ENCODE measurements around the gene NUDCD3.

Gene NUDCD3

DNA sequence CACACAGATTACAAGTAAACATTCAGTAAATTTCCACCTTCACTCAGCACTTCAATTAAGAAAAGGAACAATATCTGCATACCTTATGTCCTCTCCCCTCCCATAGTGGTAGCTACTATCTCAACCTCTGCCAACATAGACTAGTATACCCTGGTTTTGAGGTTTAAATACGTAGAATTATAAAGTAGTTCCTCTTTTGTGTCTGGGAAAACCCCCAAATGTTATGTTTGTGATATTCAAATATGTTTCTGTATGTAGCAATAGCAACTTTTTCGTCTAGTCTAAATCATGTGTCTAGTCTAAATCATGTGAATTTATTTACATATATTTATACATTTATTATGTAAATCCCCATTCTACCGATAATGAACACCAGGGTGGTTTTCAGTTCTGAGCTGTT, 151.9 kb downstream of the NUDCD3 start:
- H3K4me3 Mint-ChIP-seq = no peak overlapping the region
- no peaks in the 10 kb centered on the region for H3K36me3 Mint-ChIP-seq (ENCODE audit: low read depth)
- peaks cover 10% of the 10 kb centered on the region for H3K27me3 Mint-ChIP-seq
- peaks cover 18% of the 10 kb centered on the region for H3K9me3 Mint-ChIP-seq
- peaks cover 3% of the 10 kb centered on the region for H3K4me1 Mint-ChIP-seq (ENCODE audit: low read depth)
- peak overlapping the region; percentile 6 for H3K27ac Mint-ChIP-seq

DNA sequence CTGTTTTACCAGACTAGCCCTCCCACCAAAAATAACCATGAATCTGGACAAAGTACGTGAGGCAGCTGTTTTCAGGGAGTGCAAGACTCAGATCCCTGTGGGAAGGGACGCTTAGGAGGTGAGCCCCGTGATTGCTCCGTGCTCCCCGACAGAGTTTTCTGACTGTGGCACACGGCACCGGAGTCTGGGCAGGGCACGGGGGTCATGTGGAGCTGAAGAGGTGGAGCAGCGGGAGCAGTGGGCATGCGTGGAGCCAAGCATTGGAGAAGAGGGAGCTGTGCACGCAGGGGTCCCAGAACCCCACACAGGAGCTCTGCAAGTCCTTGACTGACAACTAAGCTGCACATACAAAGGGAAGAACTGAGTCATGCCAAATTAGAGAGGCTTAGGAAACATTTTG, 154.0 kb downstream of the NUDCD3 start:
- Mint-ChIP-seq H3K4me3 (no peak overlapping the region), H3K9me3 (peaks cover 18% of the 10 kb centered on the region), H3K27ac (no peak overlapping the region), H3K4me1 (ENCODE audit: low read depth) (peaks cover 3% of the 10 kb centered on the region), H3K27me3 (peaks cover 10% of the 10 kb centered on the region), H3K36me3 (ENCODE audit: low read depth) (no peaks in the 10 kb centered on the region)

DNA sequence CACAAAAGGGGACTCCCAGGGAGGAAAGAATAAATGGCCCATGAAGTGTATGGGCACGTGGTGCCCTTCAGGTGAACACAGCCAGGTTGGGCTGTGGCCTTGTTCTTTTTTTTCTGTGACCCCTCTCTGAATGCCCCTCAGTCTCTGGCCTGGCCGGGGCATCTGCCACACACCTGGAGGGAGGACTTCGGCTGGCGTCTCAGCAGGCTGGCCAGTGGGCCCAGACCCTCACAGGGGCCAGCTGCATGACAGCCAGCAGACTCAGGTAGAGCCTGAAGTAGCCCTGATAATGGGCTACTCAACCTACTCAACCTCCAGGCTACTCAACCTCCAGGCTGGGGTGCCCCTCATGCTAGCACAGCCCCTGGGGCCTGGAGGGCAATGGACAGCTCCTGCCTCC, 155.3 kb downstream of the NUDCD3 start:
- peaks cover 7% of the 10 kb centered on the region for H3K27me3 Mint-ChIP-seq
- peaks cover 18% of the 10 kb centered on the region for H3K9me3 Mint-ChIP-seq
- H3K4me1 Mint-ChIP-seq (ENCODE audit: low read depth) = peaks cover 3% of the 10 kb centered on the region
- H3K4me3 Mint-ChIP-seq = no peak overlapping the region
- no peaks in the 10 kb centered on the region for H3K36me3 Mint-ChIP-seq (ENCODE audit: low read depth)
- no peak overlapping the region for H3K27ac Mint-ChIP-seq

DNA sequence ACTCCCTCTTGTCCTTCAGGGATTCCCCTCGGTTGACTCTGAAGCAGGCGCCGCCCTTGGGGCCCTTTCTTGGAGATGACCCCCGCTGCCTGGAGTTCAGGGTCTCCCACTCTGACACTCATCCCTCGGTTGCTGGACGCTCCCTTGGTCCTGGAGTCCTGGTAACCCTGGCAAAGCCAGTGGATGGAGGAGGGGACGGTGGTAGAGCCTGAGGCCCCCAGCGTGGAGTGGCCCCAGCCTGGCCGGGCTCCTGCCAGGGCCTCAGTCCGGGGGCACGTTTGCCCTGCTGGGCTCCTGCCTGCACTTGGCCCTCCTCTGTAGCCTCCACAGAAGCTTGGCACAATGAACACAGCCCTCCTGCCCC, 155.7 kb downstream of the NUDCD3 start:
- Mint-ChIP-seq H3K27me3 (peaks cover 7% of the 10 kb centered on the region), H3K4me1 (ENCODE audit: low read depth) (peaks cover 3% of the 10 kb centered on the region), H3K27ac (no peak overlapping the region), H3K36me3 (ENCODE audit: low read depth) (no peaks in the 10 kb centered on the region), H3K4me3 (no peak overlapping the region), H3K9me3 (peaks cover 18% of the 10 kb centered on the region)

- H3K27me3 Mint-ChIP-seq = peaks cover 7% of the 10 kb centered on the region
- no peaks in the 10 kb centered on the region for H3K36me3 Mint-ChIP-seq (ENCODE audit: low read depth)
- no peak overlapping the region for H3K27ac Mint-ChIP-seq
- peaks cover 18% of the 10 kb centered on the region for H3K9me3 Mint-ChIP-seq
- H3K4me1 Mint-ChIP-seq (ENCODE audit: low read depth) = peaks cover 3% of the 10 kb centered on the region
- no peak overlapping the region for H3K4me3 Mint-ChIP-seq
Measured at GRCh38 chr7:44333911-44334733, 156.3 kb downstream of the NUDCD3 start.

- H3K9me3 Mint-ChIP-seq = peaks cover 9% of the 10 kb centered on the region
- H3K27ac Mint-ChIP-seq = no peak overlapping the region
- no peaks in the 10 kb centered on the region for H3K4me1 Mint-ChIP-seq (ENCODE audit: low read depth)
- no peak overlapping the region for H3K4me3 Mint-ChIP-seq
- peaks cover 3% of the 10 kb centered on the region for H3K27me3 Mint-ChIP-seq
- no peaks in the 10 kb centered on the region for H3K36me3 Mint-ChIP-seq (ENCODE audit: low read depth)
Measured at GRCh38 chr7:44331682-44332081, 158.8 kb downstream of the NUDCD3 start.

DNA sequence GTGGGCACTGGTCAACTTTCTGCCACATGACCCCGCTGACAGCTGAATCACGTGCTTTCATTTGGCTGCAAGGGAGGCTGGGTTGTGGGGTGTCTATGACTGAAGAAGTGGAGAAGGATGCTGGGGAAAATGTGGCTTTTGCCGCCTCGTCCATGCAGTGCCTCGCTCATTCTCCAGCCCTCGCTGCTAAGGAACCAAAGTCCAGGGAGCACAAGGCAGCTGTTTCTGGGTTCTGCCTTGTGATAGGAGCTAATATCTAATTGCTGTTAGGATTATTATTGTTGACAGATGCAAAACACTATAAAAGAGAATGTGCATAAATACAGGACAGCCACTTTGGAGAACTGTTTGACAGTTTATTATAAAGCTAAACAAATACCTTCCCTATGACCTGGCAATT, 160.1 kb downstream of the NUDCD3 start:
- no peaks in the 10 kb centered on the region for H3K9me3 Mint-ChIP-seq
- H3K4me3 Mint-ChIP-seq = no peak overlapping the region

GRCh38 chr7:44329888-44330287, 160.6 kb downstream of the NUDCD3 start:
- Mint-ChIP-seq H3K4me3 (no peak overlapping the region), H3K4me1 (ENCODE audit: low read depth) (peaks cover 4% of the 10 kb centered on the region), H3K27me3 (peaks cover 11% of the 10 kb centered on the region), H3K36me3 (ENCODE audit: low read depth) (no peaks in the 10 kb centered on the region), H3K27ac (no peak overlapping the region), H3K9me3 (no peaks in the 10 kb centered on the region)

More for the DNA sequence above, 160.1 kb downstream of the NUDCD3 start:
- peaks cover 11% of the 10 kb centered on the region for H3K27me3 Mint-ChIP-seq
- peaks cover 4% of the 10 kb centered on the region for H3K4me1 Mint-ChIP-seq (ENCODE audit: low read depth)
- H3K36me3 Mint-ChIP-seq (ENCODE audit: low read depth) = no peaks in the 10 kb centered on the region
- no peak overlapping the region for H3K27ac Mint-ChIP-seq
